DMS53 treated with DMSO at 0.1 percent for 48 hours (cell line): Measurements from ENCODE around the gene ARHGAP31.
"Not testable (repeated sequence)": the region's sequence is repeated elsewhere in the genome, so short reads cannot be mapped to it uniquely, and the experiment has no call there.

ENCODE experiments used
- DNase-seq: peaks from one replicate; lab custom pipeline; 2025; ENCODE audit not compliant: unreplicated experiment; lab: John Stamatoyannopoulos, UW

Gene ARHGAP31

GRCh38 chr3:119350114-119350513 is 55.9 kb downstream of the ARHGAP31 start:
- no peak for DNase-seq

DNA sequence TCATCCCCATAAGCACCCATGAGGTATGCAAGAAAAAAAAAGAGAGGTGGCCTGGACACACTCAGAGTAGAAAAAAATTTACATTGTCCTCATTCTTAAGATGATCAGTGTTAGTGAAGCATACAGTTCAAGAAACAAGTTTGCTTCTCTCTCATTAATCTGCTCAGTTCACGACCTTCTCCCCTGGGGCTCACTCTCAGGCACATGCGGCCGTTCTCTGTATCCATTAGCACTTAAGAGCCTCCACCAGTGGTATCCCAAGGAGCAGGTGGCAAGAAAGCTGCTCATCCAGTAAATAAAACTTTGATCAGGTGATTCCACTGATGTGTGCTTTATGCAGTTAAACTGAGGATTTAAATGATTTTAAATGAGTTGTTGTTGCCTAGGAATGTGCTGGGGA is 57.4 kb downstream of the ARHGAP31 start:
- no peak for DNase-seq

DNA sequence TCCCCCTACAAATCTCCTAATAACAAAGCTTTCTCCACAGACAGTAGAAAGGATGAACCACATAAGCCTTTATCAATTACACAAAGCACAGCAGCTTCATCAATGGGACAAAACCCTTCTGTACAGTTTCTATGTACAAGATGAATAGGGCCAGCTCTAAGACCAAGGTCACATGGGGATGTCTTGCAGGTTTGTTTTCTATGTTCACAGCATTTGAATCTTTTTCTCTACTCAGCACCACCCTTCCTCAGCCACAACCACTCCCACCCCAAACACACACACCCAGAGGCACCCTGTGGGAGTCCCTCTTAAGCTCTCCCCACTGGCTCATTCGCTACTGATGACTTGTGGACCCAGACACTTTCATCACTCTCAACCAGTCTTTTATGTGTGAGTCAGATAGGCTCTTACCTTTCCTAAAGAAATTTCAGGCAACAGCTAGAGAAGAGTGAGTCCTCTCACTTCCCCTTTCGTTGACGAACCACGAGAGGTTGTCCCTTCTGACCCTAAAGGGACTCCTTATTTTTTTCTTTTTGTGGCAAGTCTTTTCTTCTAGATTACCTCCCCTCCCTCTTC is 57.9 kb downstream of the ARHGAP31 start:
- no peak for DNase-seq

DNA sequence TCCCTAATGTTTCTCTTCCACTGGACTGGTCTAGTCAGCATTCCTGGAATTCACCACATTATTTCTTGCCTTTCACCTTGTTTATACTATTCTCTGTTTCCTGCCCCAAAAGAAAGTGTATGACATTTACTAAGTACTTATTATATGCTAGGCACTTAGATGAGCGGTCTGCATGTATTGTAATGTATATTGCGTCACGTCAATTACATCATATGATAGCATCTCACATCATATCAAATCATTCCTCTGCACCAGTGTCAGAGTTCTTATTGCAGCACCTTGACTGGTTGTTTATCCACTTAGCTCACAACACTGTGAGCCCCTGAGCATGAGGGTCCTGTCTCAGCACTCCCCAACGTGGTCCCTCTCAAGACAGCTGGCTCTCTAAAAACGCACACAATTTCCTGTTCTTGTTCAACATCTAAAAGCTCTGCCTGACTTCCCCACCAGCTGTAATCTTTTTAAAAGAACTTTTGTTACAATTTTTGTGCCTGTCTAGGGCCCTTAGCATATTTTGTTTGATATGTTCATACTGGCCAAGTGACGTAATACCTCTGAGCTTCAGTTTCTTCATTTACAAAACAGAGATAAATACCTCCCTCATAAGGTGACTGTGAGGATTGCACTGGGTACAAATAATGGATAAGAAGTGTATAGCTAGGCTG is 58.8 kb downstream of the ARHGAP31 start:
- DNase-seq: no peak

- DNase-seq: not testable (repeated sequence)
These were observed 61.4 kb downstream of the ARHGAP31 start for GRCh38 chr3:119355608-119356007.

- DNase-seq: no peak
These were observed 62.5 kb downstream of the ARHGAP31 start for GRCh38 chr3:119356646-119357045.

GRCh38 chr3:119357190-119357589 is 63.0 kb downstream of the ARHGAP31 start:
- no peak for DNase-seq

DNA sequence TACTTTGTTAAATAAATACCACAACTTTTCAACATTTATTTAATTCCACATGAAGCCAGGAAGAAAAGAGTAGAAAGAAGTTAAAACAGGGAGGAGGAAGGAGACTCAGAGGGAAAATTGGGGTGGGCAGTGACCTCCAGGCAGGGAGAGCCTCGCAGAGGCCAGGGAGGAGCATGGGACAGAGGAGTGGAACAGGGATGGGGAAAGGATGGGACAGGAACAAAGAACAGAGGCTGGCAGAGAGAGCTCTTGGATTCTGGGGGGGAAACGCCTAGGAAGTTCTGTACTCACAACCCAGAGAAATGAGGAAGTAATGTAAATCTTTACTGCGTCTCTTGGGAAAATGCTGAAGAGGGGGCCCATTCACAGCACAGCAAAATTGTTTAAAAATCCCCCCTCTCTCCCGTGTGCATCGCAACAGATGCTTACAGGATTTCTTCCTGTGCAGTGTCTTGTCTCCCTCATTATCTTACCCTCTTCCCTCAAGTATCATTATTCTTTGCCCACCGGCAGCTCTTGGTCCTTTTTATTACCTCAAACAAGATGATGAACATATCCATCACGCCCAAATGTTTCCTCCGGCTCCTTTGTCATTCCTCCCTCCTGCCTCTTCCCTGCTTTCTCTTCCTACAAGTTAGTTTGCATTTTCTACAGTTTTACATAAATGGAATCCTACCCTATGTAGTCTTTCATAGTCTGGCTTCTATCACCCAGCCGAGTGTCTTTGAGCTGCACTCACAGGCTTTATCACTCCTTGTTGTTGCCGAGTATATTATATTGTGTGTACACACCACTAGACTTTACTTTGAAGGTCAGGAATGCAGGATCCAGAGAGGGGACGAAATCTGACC is 65.5 kb downstream of the ARHGAP31 start:
- no peak for DNase-seq

GRCh38 chr3:119360736-119361462 is 66.7 kb downstream of the ARHGAP31 start:
- DNase-seq: no peak

GRCh38 chr3:119362010-119362409 is 67.8 kb downstream of the ARHGAP31 start:
- no peak for DNase-seq

DNA sequence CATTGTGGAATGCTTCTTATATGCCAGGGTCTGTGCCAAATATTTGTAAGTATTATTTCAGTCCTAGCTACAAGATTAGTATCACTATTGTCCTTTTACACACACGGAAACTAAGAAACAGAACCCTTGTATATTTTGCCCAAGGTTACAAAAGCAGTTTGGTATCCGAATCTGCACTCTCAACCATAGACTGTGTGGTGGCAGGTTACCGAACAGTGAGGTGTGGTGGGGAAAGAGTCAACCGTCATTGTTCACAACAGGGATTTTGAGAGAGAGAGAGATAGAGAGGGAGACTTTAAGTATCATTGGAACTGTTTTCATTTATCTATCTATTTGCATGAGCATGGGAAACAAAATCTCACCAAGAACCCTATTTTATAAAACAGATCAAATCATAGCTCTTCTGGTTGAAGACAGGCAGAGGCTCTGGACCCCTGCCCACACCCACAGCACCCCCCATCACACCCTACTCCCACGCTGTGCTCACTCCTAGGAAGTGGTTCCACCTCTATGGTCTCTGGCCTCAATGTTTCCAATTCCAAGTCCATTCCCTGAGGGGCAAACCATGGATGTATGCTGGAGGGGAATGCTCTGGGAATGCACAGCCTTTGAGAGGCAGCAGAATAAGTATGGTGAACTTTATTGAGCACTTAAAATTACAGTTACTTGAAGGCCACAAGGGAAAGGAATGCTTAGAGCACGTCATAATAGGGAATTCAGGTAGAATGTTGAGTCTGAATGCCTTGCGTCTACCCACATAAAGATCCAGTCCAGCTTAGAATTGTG is 69.0 kb downstream of the ARHGAP31 start:
- DNase-seq: no peak

- DNase-seq: no peak
These were observed 70.2 kb downstream of the ARHGAP31 start for GRCh38 chr3:119364401-119364800.

DNA sequence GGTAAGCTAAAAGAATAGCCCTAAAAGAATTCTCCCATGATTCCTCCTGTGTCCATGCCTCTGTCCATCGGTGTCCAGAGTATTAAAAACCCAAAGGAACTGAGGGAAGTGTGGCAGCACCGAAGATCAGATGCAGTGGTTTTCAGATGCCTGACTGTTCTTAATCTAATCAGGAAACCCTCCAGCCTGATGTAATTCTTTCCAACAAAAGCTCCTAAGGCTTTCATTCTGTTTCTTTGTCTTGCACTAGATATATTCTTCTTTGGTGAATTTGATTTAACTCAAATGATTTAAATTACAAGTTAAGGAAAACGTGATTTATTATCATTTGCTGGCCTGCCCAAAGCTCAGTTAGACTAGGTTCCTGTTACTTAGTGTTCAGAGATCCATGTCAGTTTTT is 71.2 kb downstream of the ARHGAP31 start:
- no peak for DNase-seq

DNA sequence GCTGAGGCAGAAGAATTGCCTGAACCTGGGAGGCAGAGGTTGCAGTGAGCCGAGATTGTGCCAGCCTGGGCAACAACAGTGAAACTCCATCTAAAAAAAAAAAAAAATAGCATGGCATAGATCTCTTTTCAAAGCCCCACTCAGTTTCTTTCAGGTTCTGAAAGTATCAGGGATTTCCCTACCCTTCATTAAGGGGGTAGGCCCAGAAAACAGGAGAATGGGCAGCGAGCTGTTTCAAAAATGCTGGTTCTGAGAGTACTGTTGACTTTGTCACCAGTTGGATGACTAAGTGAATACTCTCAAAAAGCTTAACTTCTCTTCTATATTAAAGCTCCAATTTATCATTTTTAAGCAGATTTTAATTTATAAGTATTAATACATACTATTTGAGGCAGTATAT is 72.8 kb downstream of the ARHGAP31 start:
- no peak for DNase-seq

GRCh38 chr3:119368298-119368697 is 74.1 kb downstream of the ARHGAP31 start:
- DNase-seq: no peak

- not testable (repeated sequence) for DNase-seq
These were observed 77.6 kb downstream of the ARHGAP31 start for GRCh38 chr3:119371786-119372185.

DNA sequence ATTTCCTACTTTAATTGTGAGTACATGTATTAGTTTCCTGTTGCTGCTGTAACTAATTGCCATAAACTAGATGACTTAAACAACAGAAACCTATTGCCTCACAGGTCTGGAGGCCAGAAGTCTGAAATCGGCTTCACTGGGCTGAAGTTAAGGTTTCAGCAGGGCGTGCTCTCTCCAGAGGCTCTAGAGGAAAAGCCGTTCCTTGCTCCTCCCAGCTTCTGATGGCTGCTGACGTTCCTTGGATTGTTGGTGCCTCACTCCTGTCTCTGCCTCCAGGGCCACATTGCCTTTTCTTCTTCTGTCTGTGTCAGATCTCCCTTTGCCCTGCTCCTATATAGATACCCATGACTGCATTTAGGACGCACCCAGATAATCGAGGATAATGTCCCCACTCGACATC is 80.9 kb downstream of the ARHGAP31 start:
- no peak for DNase-seq

GRCh38 chr3:119375510-119375909 is 81.3 kb downstream of the ARHGAP31 start:
- no peak for DNase-seq

GRCh38 chr3:119376758-119377157 is 82.6 kb downstream of the ARHGAP31 start:
- DNase-seq: no peak

DNA sequence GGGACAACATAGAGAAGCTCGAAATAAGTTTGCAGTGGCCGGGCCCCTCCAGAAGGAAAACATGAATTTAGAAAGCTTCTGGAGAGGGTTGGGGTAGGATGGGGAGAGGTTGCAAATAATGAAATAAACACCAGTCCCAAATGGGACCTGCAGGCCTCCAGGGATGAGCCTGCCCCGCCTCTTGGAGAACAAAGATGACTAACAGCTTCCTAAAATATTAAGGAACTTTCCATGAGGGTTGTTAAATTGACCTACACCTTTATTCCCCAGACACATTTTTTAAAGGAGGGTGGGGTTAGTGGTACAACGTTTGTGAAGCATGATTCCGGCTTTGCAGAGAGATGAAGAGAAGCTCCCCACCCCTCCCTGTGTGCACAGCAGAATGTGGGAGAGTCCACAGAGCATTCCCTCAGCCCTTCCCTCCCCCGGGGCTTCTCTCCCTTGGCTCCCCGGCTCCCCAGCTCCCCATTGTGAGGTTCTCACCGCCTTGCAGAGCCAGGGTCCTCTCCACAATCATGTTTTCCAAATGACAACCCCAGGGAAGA is 84.1 kb downstream of the ARHGAP31 start:
- DNase-seq: no peak
